ENCODE measurements around the gene STAT5A.

The STAT5A gene

DNA sequence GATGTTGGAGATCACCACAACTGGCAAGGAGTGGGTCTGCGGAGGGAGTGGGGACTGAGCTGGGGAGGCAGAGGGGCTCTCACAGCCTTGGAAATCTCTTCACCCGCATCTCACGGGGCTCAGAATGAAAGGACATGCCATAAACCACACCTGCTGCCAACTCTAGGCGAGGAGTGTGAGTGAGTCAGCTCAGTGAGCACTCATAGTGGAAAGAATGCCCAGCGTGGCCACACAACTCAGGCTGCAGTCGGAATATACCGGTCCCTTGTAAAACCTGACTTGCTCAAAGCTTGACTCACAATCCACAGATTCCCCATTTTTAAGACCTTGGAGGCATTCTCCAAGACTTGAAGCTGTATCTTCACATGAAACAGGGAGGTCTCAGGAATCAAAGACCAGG lies 36.7 kb downstream of the STAT5A start:
- Histone ChIP-seq H3K4me1 (ENCODE audit: control insufficient read depth, insufficient read depth, low read length) (peaks cover 36% of the 10 kb centered on the region), H3K27me3 (ENCODE audit: control insufficient read depth, insufficient read depth, low read length) (no peaks in the 10 kb centered on the region), H3K9me3 (replicated peaks; ENCODE audit: low read length) (no peaks in the 10 kb centered on the region), H3K9ac (ENCODE audit: low read depth, low read length) (no peak overlapping the region), H3K4me3 (ENCODE audit: low read length) (no peak overlapping the region), H3K4me2 (ENCODE audit: low read length) (peak overlapping the region; percentile 20), H3K36me3 (ENCODE audit: insufficient read depth, low read length) (peaks cover 48% of the 10 kb centered on the region)

DNA sequence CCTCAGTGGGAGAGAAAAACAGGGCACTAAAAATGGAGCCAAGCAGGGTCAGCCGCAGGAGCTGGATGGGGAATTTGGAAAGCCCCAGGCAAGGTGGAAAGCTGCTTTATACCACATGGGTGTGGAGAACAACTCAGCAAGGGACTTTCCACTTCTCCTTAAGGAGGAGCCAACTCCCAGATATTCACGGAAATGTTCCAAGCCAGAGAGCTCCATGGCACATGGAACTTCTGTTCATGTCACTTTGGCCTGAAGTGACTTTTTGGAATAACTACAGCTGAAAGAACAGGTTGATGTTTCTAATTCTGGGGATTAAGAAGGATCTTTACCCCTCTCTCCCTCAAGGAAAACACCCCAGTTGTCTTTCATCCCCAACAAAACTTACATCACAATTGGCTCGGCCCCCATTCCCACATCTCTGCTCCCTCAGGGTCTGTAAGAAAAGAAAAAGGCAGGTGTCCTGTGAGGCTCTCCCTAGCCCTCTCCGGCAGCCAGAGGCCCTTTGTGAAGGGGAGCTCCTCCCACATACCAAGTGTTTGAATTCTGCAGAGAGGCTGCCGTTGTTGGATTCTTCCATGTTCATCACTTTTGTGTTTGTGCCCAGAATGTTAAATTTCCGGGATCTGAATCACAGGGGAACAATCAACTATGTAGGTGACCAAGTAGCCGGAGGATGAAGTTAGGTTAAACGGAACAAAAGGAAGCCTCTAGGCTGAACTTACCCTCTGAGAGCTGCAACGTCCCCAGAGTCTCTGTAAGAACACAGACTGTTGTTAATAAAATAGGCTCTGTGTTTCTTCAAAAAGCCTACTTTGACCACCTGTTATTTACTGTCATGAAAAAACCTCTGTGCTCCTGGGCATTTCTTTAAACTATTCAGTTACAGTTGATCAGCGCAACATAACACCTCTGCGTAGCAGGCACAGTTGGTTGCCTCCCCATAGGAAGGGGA lies 41.0 kb downstream of the STAT5A start:
- Histone ChIP-seq H3K4me3 (ENCODE audit: low read length) (no peak overlapping the region), H3K9ac (ENCODE audit: low read depth, low read length) (peak overlapping the region; percentile 58), H3K36me3 (ENCODE audit: insufficient read depth, low read length) (peaks cover 50% of the 10 kb centered on the region), H3K9me3 (replicated peaks; ENCODE audit: low read length) (no peaks in the 10 kb centered on the region), H3K4me2 (ENCODE audit: low read length) (peak overlapping the region; percentile 37), H3K4me1 (ENCODE audit: control insufficient read depth, insufficient read depth, low read length) (peaks cover 28% of the 10 kb centered on the region), H3K27me3 (ENCODE audit: control insufficient read depth, insufficient read depth, low read length) (no peaks in the 10 kb centered on the region)

DNA sequence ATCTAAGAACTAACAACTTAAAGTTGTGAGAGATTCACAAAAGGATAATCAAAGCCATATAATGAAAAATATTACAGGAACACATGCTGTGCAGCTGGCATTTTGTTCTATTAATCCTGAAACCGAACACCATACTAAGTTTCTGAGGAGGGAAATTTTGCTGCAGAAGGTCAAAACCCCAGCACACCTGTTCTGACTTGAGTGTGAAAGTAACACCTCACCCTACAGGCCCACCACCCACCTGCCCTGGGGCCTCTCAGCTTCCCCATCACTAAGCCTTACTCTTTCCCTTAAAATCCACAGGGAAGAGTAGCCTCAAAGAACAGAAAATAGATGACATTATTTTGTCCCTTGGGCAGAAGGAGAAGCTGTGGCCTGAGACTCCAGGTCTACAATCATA lies 44.8 kb downstream of the STAT5A start:
- no peaks in the 10 kb centered on the region for H3K27me3 ChIP-seq (ENCODE audit: control insufficient read depth, insufficient read depth, low read length)
- peaks cover 57% of the 10 kb centered on the region for H3K36me3 ChIP-seq (ENCODE audit: insufficient read depth, low read length)
- no peaks in the 10 kb centered on the region for H3K9me3 ChIP-seq (replicated peaks; ENCODE audit: low read length)
- peaks cover 15% of the 10 kb centered on the region for H3K4me1 ChIP-seq (ENCODE audit: control insufficient read depth, insufficient read depth, low read length)
- H3K4me3 ChIP-seq (ENCODE audit: low read length): no peak overlapping the region
- no peak overlapping the region for H3K9ac ChIP-seq (ENCODE audit: low read depth, low read length)
- no peak overlapping the region for H3K4me2 ChIP-seq (ENCODE audit: low read length)

DNA sequence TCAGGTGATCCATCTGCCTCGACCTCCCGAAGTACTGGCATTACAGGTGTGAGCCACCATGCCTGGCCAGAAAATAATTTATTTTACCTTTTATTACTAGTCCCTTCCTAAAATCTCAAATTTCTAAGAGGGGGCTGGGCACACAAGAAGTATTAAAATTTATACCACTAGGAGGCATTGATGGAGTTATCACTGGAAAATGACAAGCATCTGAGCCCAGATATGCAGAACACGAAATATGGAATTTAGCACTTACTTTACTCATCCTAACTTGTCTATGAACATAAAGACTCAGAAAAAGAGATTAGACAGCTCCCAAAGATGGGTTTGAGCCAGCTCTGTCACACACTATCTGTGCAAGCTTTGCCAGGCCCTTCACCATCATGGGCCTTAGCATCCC lies 46.4 kb downstream of the STAT5A start:
- Histone ChIP-seq H3K27me3 (ENCODE audit: control insufficient read depth, insufficient read depth, low read length) (no peaks in the 10 kb centered on the region), H3K9me3 (replicated peaks; ENCODE audit: low read length) (no peaks in the 10 kb centered on the region), H3K9ac (ENCODE audit: low read depth, low read length) (no peak overlapping the region), H3K4me3 (ENCODE audit: low read length) (no peak overlapping the region), H3K4me2 (ENCODE audit: low read length) (no peak overlapping the region), H3K4me1 (ENCODE audit: control insufficient read depth, insufficient read depth, low read length) (peaks cover 3% of the 10 kb centered on the region), H3K36me3 (ENCODE audit: insufficient read depth, low read length) (peaks cover 62% of the 10 kb centered on the region)

DNA sequence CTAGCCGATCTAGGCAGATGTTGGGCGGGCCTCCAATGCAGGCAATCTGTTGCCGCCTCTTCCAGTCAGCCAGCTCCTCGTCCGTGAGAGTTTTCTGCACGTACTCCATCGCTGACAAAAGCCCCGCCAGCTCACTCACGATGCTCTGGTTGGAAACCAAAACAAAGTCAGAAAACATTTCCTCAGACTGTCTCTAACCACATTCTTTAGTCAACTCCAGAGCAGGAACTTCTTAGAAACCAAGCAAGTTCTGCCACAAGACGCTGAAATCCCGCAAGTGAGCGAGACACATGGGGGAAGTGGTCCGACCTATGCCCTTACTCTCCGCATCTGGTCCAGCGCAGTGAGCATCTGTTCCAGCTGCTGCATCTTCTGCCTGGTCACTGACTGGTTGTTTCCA lies 49.1 kb downstream of the STAT5A start:
- no peaks in the 10 kb centered on the region for H3K27me3 ChIP-seq (ENCODE audit: control insufficient read depth, insufficient read depth, low read length)
- H3K4me2 ChIP-seq (ENCODE audit: low read length): no peak overlapping the region
- H3K9ac ChIP-seq (ENCODE audit: low read depth, low read length): no peak overlapping the region
- peaks cover 2% of the 10 kb centered on the region for H3K4me1 ChIP-seq (ENCODE audit: control insufficient read depth, insufficient read depth, low read length)
- H3K9me3 ChIP-seq (replicated peaks; ENCODE audit: low read length): no peaks in the 10 kb centered on the region
- no peak overlapping the region for H3K4me3 ChIP-seq (ENCODE audit: low read length)
- H3K36me3 ChIP-seq (ENCODE audit: insufficient read depth, low read length): peaks cover 62% of the 10 kb centered on the region

DNA sequence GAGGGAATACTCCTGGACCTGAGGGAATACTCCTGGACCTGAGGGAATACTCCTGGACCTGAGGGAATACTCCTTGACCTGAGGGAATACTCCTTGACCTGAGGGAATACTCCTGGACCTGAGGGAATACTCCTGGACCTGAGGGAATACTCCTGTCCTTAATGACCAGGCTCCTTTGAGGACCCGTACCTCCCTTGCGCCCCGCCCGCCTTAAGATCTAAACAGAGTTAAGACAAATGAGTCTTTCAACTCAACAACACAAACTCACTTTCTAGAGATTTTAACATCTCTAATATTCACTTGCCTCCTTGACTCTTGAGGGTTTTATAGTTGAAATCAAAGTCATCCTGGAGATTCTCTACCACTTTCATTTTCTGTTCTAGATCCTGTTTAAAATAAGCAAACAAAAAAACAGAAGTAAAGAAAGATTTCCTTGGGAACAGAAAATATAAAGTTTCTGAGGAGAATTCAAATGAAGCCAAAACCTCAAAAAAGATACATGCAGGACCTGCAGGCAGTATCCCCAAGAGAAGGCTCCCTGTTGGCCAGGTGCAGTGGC lies 50.2 kb downstream of the STAT5A start:
- H3K4me1 ChIP-seq (ENCODE audit: control insufficient read depth, insufficient read depth, low read length): peaks cover 7% of the 10 kb centered on the region

DNA sequence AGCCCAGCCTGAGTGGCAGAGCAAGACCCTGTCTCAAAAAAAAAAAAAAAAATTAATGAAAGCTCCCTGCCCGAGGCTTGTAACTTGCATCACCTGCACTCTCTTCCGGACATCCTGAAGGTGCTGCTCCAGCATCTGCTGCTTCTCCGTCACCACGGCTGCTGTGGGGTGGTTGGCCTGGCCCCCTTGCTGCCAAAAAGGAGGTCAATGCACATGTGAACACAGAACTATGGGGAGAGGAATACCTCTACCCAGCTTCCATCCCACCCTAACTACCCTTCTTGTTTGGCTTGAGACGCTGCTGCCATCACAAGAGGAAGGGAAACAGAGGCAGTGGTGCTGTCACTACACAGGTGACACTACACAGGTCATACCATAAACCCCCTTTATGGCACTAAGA lies 50.9 kb downstream of the STAT5A start:
- Histone ChIP-seq H3K9me3 (replicated peaks; ENCODE audit: low read length) (no peaks in the 10 kb centered on the region), H3K4me2 (ENCODE audit: low read length) (no peak overlapping the region), H3K4me3 (ENCODE audit: low read length) (no peak overlapping the region), H3K27me3 (ENCODE audit: control insufficient read depth, insufficient read depth, low read length) (no peaks in the 10 kb centered on the region), H3K9ac (ENCODE audit: low read depth, low read length) (no peak overlapping the region), H3K36me3 (ENCODE audit: insufficient read depth, low read length) (peaks cover 54% of the 10 kb centered on the region), H3K4me1 (ENCODE audit: control insufficient read depth, insufficient read depth, low read length) (peaks cover 7% of the 10 kb centered on the region)

More for the DNA sequence above, 50.2 kb downstream of the STAT5A start:
- Histone ChIP-seq H3K9ac (ENCODE audit: low read depth, low read length) (no peak overlapping the region), H3K36me3 (ENCODE audit: insufficient read depth, low read length) (peaks cover 55% of the 10 kb centered on the region), H3K4me3 (ENCODE audit: low read length) (no peak overlapping the region), H3K4me2 (ENCODE audit: low read length) (no peak overlapping the region), H3K27me3 (ENCODE audit: control insufficient read depth, insufficient read depth, low read length) (no peaks in the 10 kb centered on the region), H3K9me3 (replicated peaks; ENCODE audit: low read length) (no peaks in the 10 kb centered on the region)

DNA sequence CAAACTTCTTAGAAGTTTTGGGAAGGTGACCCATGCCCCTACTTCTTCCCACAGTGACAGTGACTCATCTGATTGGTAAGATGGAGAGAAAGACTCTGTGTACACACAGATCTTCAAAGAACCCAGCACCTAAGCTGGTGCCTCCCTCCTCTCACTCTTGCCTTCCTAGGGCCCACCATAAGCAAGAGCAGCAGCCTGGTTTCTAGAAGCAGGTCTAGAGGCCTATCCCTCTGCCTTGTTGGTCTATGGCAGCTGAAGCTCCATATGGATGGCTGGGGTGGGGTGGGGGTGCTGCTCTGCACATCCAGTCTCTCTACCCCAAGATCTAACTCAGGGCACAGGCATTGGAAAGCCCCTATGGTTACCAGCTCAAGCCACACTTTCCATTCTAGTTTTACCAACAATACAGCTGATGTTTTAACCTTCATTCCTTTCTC lies 52.4 kb downstream of the STAT5A start:
- H3K9ac ChIP-seq (ENCODE audit: low read depth, low read length): no peak overlapping the region

DNA sequence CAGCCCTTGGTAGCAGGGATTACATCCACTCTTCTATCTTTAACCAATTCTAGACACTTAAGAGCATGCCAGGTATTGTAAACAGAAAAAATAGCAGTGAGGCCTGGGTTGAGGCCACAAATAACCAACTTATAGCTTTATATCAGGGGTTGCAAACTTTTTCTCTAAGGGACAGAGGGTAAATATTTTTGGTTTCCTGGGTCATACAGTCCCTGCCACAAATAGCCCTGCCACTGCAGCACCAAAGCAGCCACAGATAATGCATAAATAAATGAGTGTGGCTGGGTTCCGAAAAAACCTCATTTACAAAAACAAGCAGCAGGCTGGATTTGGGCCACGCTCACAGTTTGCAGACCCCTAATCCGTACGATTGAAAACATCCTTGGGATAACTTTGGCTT lies 53.3 kb downstream of the STAT5A start:
- Histone ChIP-seq H3K36me3 (ENCODE audit: insufficient read depth, low read length) (peaks cover 58% of the 10 kb centered on the region), H3K4me3 (ENCODE audit: low read length) (no peak overlapping the region), H3K9ac (ENCODE audit: low read depth, low read length) (no peak overlapping the region), H3K4me2 (ENCODE audit: low read length) (no peak overlapping the region), H3K27me3 (ENCODE audit: control insufficient read depth, insufficient read depth, low read length) (no peaks in the 10 kb centered on the region), H3K4me1 (ENCODE audit: control insufficient read depth, insufficient read depth, low read length) (peaks cover 7% of the 10 kb centered on the region), H3K9me3 (replicated peaks; ENCODE audit: low read length) (no peaks in the 10 kb centered on the region)

More for the DNA sequence above, 52.4 kb downstream of the STAT5A start:
- no peaks in the 10 kb centered on the region for H3K27me3 ChIP-seq (ENCODE audit: control insufficient read depth, insufficient read depth, low read length)
- peaks cover 54% of the 10 kb centered on the region for H3K36me3 ChIP-seq (ENCODE audit: insufficient read depth, low read length)
- peaks cover 7% of the 10 kb centered on the region for H3K4me1 ChIP-seq (ENCODE audit: control insufficient read depth, insufficient read depth, low read length)
- H3K4me3 ChIP-seq (ENCODE audit: low read length): no peak overlapping the region
- no peak overlapping the region for H3K4me2 ChIP-seq (ENCODE audit: low read length)
- H3K9me3 ChIP-seq (replicated peaks; ENCODE audit: low read length): no peaks in the 10 kb centered on the region

DNA sequence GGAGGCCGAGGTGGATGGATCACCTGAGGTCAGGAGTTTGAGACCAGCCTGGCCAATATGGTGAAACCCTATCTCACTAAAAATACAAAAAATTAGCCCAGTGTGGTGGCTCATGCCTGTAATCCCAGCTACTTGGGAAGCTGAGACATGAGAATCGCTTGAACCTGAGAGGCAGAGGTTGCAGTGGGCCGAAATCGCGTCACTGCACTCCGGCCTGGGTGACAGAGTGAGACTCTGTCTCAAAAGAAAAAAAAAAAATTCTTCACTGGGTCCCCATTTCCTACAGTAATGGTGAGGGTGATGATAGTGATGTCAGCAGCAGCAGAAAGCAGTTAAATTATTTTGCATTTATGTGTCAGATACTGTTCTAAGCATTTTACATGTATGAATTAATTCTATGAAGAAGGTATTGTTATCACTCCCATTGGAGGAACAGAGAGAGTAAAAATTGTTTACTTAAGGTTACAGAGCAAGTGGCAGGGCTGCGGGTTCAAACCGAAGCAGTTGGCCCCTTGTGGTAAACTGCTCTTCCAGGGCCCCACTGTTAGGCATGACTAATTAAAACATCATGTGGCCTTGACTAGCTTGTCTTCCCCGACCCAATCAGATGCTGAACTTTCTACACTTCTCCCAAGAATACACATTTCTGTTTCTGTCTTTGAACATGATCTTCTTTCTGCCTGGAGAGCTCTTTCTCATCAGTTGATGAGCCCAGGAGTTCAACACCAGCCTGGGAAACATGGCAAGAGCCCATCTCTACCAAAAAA lies 54.1 kb downstream of the STAT5A start:
- Histone ChIP-seq H3K36me3 (ENCODE audit: insufficient read depth, low read length) (peaks cover 52% of the 10 kb centered on the region), H3K4me3 (ENCODE audit: low read length) (no peak overlapping the region), H3K9me3 (replicated peaks; ENCODE audit: low read length) (no peaks in the 10 kb centered on the region), H3K4me1 (ENCODE audit: control insufficient read depth, insufficient read depth, low read length) (peaks cover 12% of the 10 kb centered on the region), H3K9ac (ENCODE audit: low read depth, low read length) (no peak overlapping the region), H3K27me3 (ENCODE audit: control insufficient read depth, insufficient read depth, low read length) (no peaks in the 10 kb centered on the region), H3K4me2 (ENCODE audit: low read length) (no peak overlapping the region)

DNA sequence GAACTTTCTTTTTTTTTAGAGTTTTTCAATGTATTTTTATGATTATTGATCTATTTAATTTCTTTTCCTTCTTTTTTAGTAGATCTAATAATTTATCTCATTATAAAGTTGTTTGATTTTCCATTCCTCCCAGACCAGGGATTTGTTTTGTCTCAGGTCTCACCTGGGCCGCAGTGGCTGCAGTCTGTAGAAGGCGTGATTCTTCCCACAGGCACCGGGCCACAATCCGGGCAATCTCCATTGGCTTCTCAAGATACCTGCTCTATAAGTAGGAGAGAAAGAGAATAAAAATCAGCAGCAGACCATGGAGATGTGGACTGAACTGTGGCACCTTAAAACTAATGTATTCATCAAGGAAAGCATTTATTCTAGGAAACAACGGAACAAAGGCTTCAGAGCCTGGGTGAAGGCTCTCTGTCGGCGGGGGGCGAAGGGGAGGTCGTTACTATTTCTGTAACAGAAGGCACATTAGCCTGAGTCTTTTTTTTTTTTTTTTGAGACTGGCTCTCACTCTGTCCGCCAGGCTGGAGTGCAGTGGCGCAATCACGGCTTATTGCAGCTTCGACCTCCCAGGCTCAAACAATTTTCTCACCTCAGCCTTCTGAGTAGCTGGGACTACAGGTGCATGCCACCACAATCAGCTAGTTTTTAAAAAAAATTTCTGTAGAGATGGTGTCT lies 57.2 kb downstream of the STAT5A start:
- Histone ChIP-seq H3K36me3 (ENCODE audit: insufficient read depth, low read length) (peaks cover 39% of the 10 kb centered on the region), H3K4me3 (ENCODE audit: low read length) (no peak overlapping the region)

More for the DNA sequence above, 57.2 kb downstream of the STAT5A start:
- Histone ChIP-seq H3K4me1 (ENCODE audit: control insufficient read depth, insufficient read depth, low read length) (peaks cover 17% of the 10 kb centered on the region), H3K27me3 (ENCODE audit: control insufficient read depth, insufficient read depth, low read length) (no peaks in the 10 kb centered on the region), H3K4me2 (ENCODE audit: low read length) (no peak overlapping the region), H3K9me3 (replicated peaks; ENCODE audit: low read length) (no peaks in the 10 kb centered on the region), H3K9ac (ENCODE audit: low read depth, low read length) (no peak overlapping the region)

Measured in skeletal muscle satellite cell (primary cell).